Measurements from ENCODE around the gene HMCES. TPM values are rescaled to one million over a fixed set of nuclear protein-coding genes. Genes with fewer than 3 reads are reported as not detected.
A peak's percentile ranks its signal among the peaks of the same experiment; 100 is the strongest.

Gene HMCES
- total and polyA plus RNA-seq, 2 of the 13 experiments (the other 11 are each of a cell fraction or from before 2014, with no cell fraction given), result 16.1 to 37.5 TPM

DNA sequence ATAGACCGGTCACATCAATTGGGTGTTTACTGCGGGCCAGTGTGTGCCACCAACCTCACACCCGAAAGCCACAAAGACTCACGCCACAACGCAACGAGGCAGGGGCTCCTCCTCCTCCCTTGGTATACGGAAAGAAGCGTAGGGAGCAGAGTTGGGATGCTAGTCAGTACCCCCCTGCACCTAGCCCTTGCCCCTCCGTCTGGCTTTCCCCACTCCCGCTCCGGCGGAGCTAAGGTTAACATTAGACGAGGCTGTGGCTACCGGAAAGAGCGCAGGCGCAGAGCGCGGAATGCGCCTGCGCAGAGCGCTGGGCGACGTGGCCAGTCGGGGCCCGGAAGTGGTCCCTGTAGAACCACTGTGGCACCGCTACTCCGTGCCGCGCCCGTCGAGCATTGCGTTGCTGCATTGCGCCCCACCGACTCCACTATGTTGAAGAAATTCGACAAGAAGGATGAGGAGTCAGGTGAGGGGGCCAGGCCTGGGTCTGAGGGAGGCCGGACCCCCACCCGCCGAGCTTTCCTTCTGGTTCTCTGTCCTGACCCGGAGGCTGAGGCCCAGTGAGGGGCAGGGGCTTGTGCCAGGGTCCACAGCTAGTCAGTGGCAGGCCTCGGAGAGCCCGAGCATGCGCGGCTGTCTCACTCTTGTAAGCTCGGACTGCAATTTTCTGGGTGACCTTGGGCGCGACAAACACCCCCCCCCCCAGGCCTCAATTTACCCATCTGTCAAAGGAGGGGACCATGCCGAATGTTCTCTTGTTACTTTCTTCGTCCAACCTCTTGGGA, 29.2 kb upstream of the HMCES start, which contains the start of gene COPG1 (continued):
- peak; percentile 47; the same call in 1 of the 2 replicates for TF ChIP-seq ZSCAN31 (CRISPR knock-in tag; IDR thresholded peaks at IDR 0.05; ENCODE audit: low read depth)
- peak; percentile 95; the same call in 1 of the 2 replicates for TF ChIP-seq SIN3A (IDR thresholded peaks at IDR 0.05; ENCODE audit: borderline replicate concordance, low read depth, low read length)
- TF ChIP-seq ZSCAN29 (CRISPR knock-in tag; conservative IDR thresholded peaks at IDR 0.05), result no peak
- TF ChIP-seq SMC3 (IDR thresholded peaks at IDR 0.05; ENCODE audit: low read length), result no peak
- 0 out of 2 replicates have a peak, but pooled peaks have one; percentile 60 for TF ChIP-seq ZZZ3 (CRISPR knock-in tag; IDR thresholded peaks at IDR 0.05; ENCODE audit: borderline replicate concordance)
- TF ChIP-seq SIX4 (CRISPR knock-in tag; IDR thresholded peaks at IDR 0.05), result peak; percentile 29; the same call in 1 of the 2 replicates
- TF ChIP-seq ZBTB1 (CRISPR knock-in tag; IDR thresholded peaks at IDR 0.05; ENCODE audit: borderline replicate concordance), result no peak
- peak; percentile 98 for TF ChIP-seq HNRNPLL (IDR thresholded peaks at IDR 0.05; ENCODE audit: low read depth, low read length, poor library complexity, severe bottlenecking)
- no peak for TF ChIP-seq ADNP (CRISPR knock-in tag; IDR thresholded peaks at IDR 0.05)
- TF ChIP-seq, protein P1, sequence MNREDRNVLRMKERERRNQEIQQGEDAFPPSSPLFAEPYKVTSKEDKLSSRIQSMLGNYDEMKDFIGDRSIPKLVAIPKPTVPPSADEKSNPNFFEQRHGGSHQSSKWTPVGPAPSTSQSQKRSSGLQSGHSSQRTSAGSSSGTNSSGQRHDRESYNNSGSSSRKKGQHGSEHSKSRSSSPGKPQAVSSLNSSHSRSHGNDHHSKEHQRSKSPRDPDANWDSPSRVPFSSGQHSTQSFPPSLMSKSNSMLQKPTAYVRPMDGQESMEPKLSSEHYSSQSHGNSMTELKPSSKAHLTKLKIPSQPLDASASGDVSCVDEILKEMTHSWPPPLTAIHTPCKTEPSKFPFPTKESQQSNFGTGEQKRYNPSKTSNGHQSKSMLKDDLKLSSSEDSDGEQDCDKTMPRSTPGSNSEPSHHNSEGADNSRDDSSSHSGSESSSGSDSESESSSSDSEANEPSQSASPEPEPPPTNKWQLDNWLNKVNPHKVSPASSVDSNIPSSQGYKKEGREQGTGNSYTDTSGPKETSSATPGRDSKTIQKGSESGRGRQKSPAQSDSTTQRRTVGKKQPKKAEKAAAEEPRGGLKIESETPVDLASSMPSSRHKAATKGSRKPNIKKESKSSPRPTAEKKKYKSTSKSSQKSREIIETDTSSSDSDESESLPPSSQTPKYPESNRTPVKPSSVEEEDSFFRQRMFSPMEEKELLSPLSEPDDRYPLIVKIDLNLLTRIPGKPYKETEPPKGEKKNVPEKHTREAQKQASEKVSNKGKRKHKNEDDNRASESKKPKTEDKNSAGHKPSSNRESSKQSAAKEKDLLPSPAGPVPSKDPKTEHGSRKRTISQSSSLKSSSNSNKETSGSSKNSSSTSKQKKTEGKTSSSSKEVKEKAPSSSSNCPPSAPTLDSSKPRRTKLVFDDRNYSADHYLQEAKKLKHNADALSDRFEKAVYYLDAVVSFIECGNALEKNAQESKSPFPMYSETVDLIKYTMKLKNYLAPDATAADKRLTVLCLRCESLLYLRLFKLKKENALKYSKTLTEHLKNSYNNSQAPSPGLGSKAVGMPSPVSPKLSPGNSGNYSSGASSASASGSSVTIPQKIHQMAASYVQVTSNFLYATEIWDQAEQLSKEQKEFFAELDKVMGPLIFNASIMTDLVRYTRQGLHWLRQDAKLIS (CRISPR knock-in tag; IDR thresholded peaks at IDR 0.05), result no peak
- TF ChIP-seq ZNF430 (CRISPR knock-in tag; IDR thresholded peaks at IDR 0.05), result 0 out of 2 replicates have a peak, but pooled peaks have one; percentile 71
- peak; percentile 85 for TF ChIP-seq ELF4 (CRISPR knock-in tag; IDR thresholded peaks at IDR 0.05; ENCODE audit: borderline replicate concordance)
- TF ChIP-seq NCOR1 (IDR thresholded peaks at IDR 0.05; ENCODE audit: borderline replicate concordance, low read length), result no peak
- TF ChIP-seq FOXA1 (IDR thresholded peaks at IDR 0.05), result no peak
- TF ChIP-seq FOXA1 (CRISPR knock-in tag; IDR thresholded peaks at IDR 0.05), result peak; percentile 43
- TF ChIP-seq, protein P2, sequence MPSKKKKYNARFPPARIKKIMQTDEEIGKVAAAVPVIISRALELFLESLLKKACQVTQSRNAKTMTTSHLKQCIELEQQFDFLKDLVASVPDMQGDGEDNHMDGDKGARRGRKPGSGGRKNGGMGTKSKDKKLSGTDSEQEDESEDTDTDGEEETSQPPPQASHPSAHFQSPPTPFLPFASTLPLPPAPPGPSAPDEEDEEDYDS (CRISPR knock-in tag; IDR thresholded peaks at IDR 0.05), result peak; percentile 71
- TF ChIP-seq ZNF550 (CRISPR knock-in tag; IDR thresholded peaks at IDR 0.05; ENCODE audit: borderline replicate concordance), result no peak
- 0 out of 2 replicates have a peak, but pooled peaks have one; percentile 13 for TF ChIP-seq SOX13 (IDR thresholded peaks at IDR 0.05)
- no peak for TF ChIP-seq SOX13 (CRISPR knock-in tag; conservative IDR thresholded peaks at IDR 0.05 in 1 of 2, IDR thresholded peaks at IDR 0.05 in 1 of 2)
- TF ChIP-seq ZNF234 (CRISPR knock-in tag; conservative IDR thresholded peaks at IDR 0.05), result no peak; the same call in 1 of the 2 replicates
- TF ChIP-seq ZNF260 (CRISPR knock-in tag; IDR thresholded peaks at IDR 0.05; ENCODE audit: borderline replicate concordance, low read depth), result no peak
- TF ChIP-seq, protein P3, sequence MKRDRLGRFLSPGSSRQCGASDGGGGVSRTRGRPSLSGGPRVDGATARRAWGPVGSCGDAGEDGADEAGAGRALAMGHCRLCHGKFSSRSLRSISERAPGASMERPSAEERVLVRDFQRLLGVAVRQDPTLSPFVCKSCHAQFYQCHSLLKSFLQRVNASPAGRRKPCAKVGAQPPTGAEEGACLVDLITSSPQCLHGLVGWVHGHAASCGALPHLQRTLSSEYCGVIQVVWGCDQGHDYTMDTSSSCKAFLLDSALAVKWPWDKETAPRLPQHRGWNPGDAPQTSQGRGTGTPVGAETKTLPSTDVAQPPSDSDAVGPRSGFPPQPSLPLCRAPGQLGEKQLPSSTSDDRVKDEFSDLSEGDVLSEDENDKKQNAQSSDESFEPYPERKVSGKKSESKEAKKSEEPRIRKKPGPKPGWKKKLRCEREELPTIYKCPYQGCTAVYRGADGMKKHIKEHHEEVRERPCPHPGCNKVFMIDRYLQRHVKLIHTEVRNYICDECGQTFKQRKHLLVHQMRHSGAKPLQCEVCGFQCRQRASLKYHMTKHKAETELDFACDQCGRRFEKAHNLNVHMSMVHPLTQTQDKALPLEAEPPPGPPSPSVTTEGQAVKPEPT (CRISPR knock-in tag; IDR thresholded peaks at IDR 0.05; ENCODE audit: low read depth), result peak; percentile 89
- peak; percentile 77 for TF ChIP-seq MEF2D (CRISPR knock-in tag; IDR thresholded peaks at IDR 0.05)
- 0 out of 2 replicates have a peak, but pooled peaks have one; percentile 3 for TF ChIP-seq ZBTB7A (CRISPR knock-in tag; IDR thresholded peaks at IDR 0.05)
- TF ChIP-seq ZNF256 (CRISPR knock-in tag; conservative IDR thresholded peaks at IDR 0.05), result no peak
